LNCAP (cell line): ENCODE results near the gene FFAR3.

Experiments used
- CTCF ChIP-seq: fragments of 450-650 bp; IDR thresholded peaks from 2 replicates; pipeline ENCODE4 v1.5.1; 2017; ENCODE audit warnings: mild to moderate bottlenecking

FFAR3 gene

GRCh38 chr19:35342430-35342829, 15.8 kb upstream of the FFAR3 start:
- no peak for TF ChIP-seq CTCF

- no peak for TF ChIP-seq CTCF
Observed at GRCh38 chr19:35344511-35345031, 13.7 kb upstream of the FFAR3 start.

DNA sequence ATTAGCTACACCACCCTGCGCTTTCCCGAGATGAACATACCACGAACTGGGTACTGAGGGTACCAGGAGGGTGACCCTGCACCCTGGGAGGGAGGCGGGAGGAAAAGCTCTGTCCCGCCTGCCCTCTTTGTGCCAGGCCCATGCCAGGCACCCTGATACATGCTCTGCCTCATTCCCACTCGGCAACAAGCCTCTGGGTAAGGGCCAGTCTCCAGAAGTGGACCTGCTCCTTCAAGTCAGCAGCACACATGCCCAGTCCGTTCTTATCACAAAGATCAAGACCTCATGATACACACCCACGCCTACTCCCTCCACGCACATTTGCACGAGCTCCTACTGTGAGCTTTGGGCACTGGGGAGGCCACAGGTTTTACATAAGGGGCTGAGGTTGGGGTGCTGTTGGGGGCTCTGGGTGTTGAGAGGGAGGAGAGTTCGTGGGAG, 12.6 kb upstream of the FFAR3 start:
- TF ChIP-seq CTCF: no peak

DNA sequence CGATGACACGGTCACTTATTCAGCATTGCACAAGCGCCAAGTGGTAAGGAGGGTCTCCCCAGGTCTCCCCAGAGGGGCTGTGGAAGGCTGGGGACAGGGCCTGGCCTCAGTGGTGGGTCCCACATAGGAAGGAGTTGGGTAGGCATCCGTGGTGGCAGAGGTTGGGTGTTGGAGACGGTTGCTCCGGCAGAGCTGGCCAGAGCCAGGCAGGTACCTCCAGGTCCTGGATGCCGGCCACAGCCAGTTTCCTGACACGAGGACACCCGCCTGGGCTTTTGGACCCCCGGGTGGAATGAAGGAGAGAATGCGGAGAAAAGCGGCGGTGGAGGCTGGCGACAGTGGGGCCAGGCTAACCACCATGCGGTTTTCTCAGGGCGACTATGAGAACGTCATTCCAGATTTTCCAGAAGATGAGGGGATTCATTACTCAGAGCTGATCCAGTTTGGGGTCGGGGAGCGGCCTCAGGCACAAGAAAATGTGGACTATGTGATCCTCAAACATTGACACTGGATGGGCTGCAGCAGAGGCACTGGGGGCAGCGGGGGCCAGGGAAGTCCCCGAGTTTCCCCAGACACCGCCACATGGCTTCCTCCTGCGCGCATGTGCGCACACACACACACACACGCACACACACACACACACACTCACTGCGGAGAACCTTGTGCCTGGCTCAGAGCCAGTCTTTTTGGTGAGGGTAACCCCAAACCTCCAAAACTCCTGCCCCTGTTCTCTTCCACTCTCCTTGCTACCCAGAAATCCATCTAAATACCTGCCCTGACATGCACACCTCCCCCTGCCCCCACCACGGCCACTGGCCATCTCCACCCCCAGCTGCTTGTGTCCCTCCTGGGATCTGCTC, 11.8 kb upstream of the FFAR3 start:
- TF ChIP-seq CTCF: no peak

GRCh38 chr19:35347171-35347929, 10.9 kb upstream of the FFAR3 start, which contains the start of gene FFAR1:
TSS of gene FFAR1 (plus strand) at chr19:35347902. CDS start at chr19:35351552, 3,650 bp downstream.
- no peak for TF ChIP-seq CTCF

DNA sequence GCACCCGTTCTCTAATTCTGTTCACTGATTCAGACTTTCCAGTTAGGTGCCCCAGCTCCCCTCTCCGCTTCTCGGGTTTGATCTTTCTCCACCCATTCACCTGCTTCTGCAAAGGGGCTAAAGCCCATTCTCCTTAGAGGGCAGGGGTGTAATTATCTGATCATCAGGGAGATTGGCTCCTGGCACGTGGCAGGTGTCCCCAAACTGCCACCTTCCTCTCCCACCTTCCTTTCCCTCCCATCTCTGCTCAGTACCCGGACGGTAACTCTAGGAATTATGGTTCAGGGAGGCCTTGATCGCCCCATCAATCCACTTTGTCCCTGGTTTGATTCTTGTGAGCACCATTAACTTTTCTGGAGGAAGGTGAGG, 10.3 kb upstream of the FFAR3 start:
- no peak for TF ChIP-seq CTCF

GRCh38 chr19:35348911-35349611, 9.2 kb upstream of the FFAR3 start:
- TF ChIP-seq CTCF: no peak
